H1 (cell line): Measurements from ENCODE around the gene JMJD7. TPM values are rescaled to one million over a fixed set of nuclear protein-coding genes. Genes with fewer than 3 reads are reported as not detected.

Source experiments
- ASH2L ChIP-seq: fragments of 200-600, 300-600 bp; sonication (generic); IDR thresholded peaks from one replicate; pipeline ENCODE4 v1.7.1; 2017; ENCODE audit warnings: low read length
- CHD1 ChIP-seq: IDR thresholded peaks from 2 replicates; pipeline ENCODE4 v1.6.1; 2012; ENCODE audit warnings: low read depth, low read length, improper control_type of control experiment
- CHD2 ChIP-seq: IDR thresholded peaks from 2 replicates; pipeline ENCODE4 v1.6.1; 2012; ENCODE audit warnings: low read length, improper control_type of control experiment
- CHD7 ChIP-seq: fragments of 300-600 bp; sonication (generic); IDR thresholded peaks from 2 replicates; pipeline ENCODE4 v1.7.1; 2012; ENCODE audit warnings: low read length, moderate library complexity, mild to moderate bottlenecking, inconsistent platforms; ENCODE audit not compliant: insufficient replicate concordance
- CREB1 ChIP-seq: IDR thresholded peaks from 2 replicates; pipeline ENCODE4 v1.6.1; 2012; ENCODE audit warnings: inconsistent platforms
- GABPA ChIP-seq: IDR thresholded peaks from 2 replicates; pipeline ENCODE4 v1.6.1; 2011; ENCODE audit warnings: mild to moderate bottlenecking, low read length, moderate library complexity, borderline replicate concordance; ENCODE audit not compliant: insufficient read depth
- JUND ChIP-seq: IDR thresholded peaks from 2 replicates; pipeline ENCODE4 v1.6.1; 2011; ENCODE audit warnings: mild to moderate bottlenecking, improper control_type of control experiment, low read length
- MAFK ChIP-seq: IDR thresholded peaks from 2 replicates; pipeline ENCODE4 v1.6.1; 2012; ENCODE audit warnings: low read depth, mild to moderate bottlenecking, improper control_type of control experiment, low read length
- PHF8 ChIP-seq: fragments of 200-600 bp; sonication (generic); conservative IDR thresholded peaks from 2 replicates; pipeline ENCODE4 v1.7.1; 2012; ENCODE audit warnings: low read depth, mild to moderate bottlenecking, inconsistent platforms, low read length, moderate library complexity
- POLR2AphosphoS5 ChIP-seq: IDR thresholded peaks from 2 replicates; pipeline ENCODE4 v1.6.1; 2011; ENCODE audit warnings: low read depth, low read length
- SIX5 ChIP-seq: IDR thresholded peaks from 2 replicates; pipeline ENCODE4 v1.6.1; 2011; ENCODE audit warnings: mild to moderate bottlenecking, low read depth, low read length
- SRF ChIP-seq: IDR thresholded peaks from 2 replicates; pipeline ENCODE4 v1.6.1; 2011; ENCODE audit warnings: mild to moderate bottlenecking, low read depth, low read length, moderate library complexity
- TBP ChIP-seq: IDR thresholded peaks from 2 replicates; pipeline ENCODE4 v1.6.1; 2011; ENCODE audit warnings: low read depth, low read length, improper control_type of control experiment
- polyA plus RNA-seq, 7 experiments: library from polyadenylated mRNA; depleted of rRNA in 3 of 7; stranded (reverse) in 5 of 7; unstranded in 2 of 7; fragments of >200 nt in 5 of 7; fragments of 200-250 nt in 2 of 7; gene quantifications; 1 replicate in 5 of 7; 2 replicates in 1 of 7; 4 replicates in 1 of 7; pipeline versions ENCODE4 v1.2.1 to v1.2.3, GENCODE V29; 2011 to 2013; ENCODE audit warnings: missing spikeins in 2 of 7, mixed read lengths in 2 of 7
- total RNA-seq: library from RNA; stranded (reverse); fragmentation: NEBNext Ultra II Directional; extraction: Animal tissue kit (Norgen Biotek cat#: 25700); gene quantifications from 2 replicates; pipeline ENCODE4 v1.2.1, GENCODE V29; 2021

Gene JMJD7
- total and polyA plus RNA-seq, 2 of the 8 experiments (the other 6 are each of a cell fraction or from before 2014, with no cell fraction given): 15.0 to 20.0 TPM

GRCh38 chr15:41872166-41872747 is 44.4 kb downstream of the JMJD7 start (continued):
- TF ChIP-seq CHD7: no peak
- no peak for TF ChIP-seq PHF8
- no peak for TF ChIP-seq GABPA
- no peak for TF ChIP-seq POLR2AphosphoS5
- TF ChIP-seq CREB1: no peak
- no peak for TF ChIP-seq JUND
- no peak for TF ChIP-seq TBP
- TF ChIP-seq MAFK: no peak
- TF ChIP-seq SIX5: no peak
- TF ChIP-seq CHD1: no peak
- no peak for TF ChIP-seq SRF
- TF ChIP-seq CHD2: no peak
- no peak for TF ChIP-seq ASH2L
